Naive thymus-derived CD4-positive, alpha-beta T cell (primary cell): ENCODE data around the gene IGSF6. TPM values are rescaled to one million over a fixed set of nuclear protein-coding genes. Genes with fewer than 3 reads are reported as not detected.
"Not testable (repeated sequence)": the region's sequence is repeated elsewhere in the genome, so short reads cannot be mapped to it uniquely, and the experiment has no call there.

Source experiments
- ATAC-seq: fragments of 150-1000 bp; cut with Tn5 transposase; 2 replicates; pipeline ENCODE4 v1.10.0; 2021; ENCODE audit warnings: mild to moderate bottlenecking, moderate library complexity
- CTCF ChIA-PET: fragments of 350-600 bp; sonication (Branson Sonifier 250); formaldehyde crosslinking; loops from one replicate; lab custom pipeline; 2021; ENCODE audit warnings: antibody characterized with exemption; lab: Charles Lee
- POLR2A ChIA-PET: fragments of 350-600 bp; sonication (Branson Sonifier 250); formaldehyde crosslinking; loops from one replicate; lab custom pipeline; 2021; ENCODE audit warnings: antibody characterized with exemption, inconsistent platforms; lab: Charles Lee
- DNase-seq, 9 donors: peaks; one replicate each; pipeline versions ENCODE4 v3.0.0 to v3.0.0-alpha.2; 2020 to 2022; ENCODE audit warnings: mixed read lengths in 1 of 9
- H3K27ac ChIP-seq: one replicate; pipeline ENCODE4 v1.7.0; 2013; ENCODE audit warnings: mild to moderate bottlenecking, low read depth, low read length, moderate library complexity
- H3K27me3 ChIP-seq, 2 donors: one replicate each; pipeline ENCODE4 v1.7.0; 2013; ENCODE audit warnings: low read length in 2 of 2, mild to moderate bottlenecking in 2 of 2, moderate library complexity in 2 of 2; ENCODE audit not compliant: control insufficient read depth in 2 of 2, insufficient read depth in 2 of 2
- H3K36me3 ChIP-seq, 3 experiments: 1 replicate in 2 of 3; 2 replicates in 1 of 3; pipeline ENCODE4 v1.7.0; 2013; ENCODE audit warnings: low read length in 3 of 3, mild to moderate bottlenecking in 3 of 3, moderate library complexity in 1 of 3; ENCODE audit not compliant: insufficient read depth in 3 of 3, control insufficient read depth in 2 of 3
- H3K4me1 ChIP-seq, 2 donors: one replicate each; pipeline ENCODE4 v1.7.0; 2013; ENCODE audit warnings: low read length in 2 of 2, mild to moderate bottlenecking in 2 of 2, moderate library complexity in 1 of 2; ENCODE audit not compliant: control insufficient read depth in 2 of 2, insufficient read depth in 2 of 2
- H3K4me3 ChIP-seq: 2 replicates; pipeline ENCODE4 v1.7.0; 2013; ENCODE audit warnings: mild to moderate bottlenecking, low read length
- H3K9me3 ChIP-seq, 3 experiments: 1 replicate in 2 of 3; 2 replicates in 1 of 3; pipeline ENCODE4 v1.7.0; 2013; ENCODE audit warnings: low read length in 3 of 3; ENCODE audit not compliant: control insufficient read depth in 2 of 3
- H3K27ac Mint-ChIP-seq, 9 donors: one replicate each; pipeline ENCODE4 v1.8.0; 2020 to 2022; ENCODE audit warnings: mixed read lengths in 9 of 9, mild to moderate bottlenecking in 8 of 9, moderate library complexity in 5 of 9, inconsistent platforms in 2 of 9
- H3K27me3 Mint-ChIP-seq, 5 donors: one replicate each; pipeline ENCODE4 v1.8.0; 2021 to 2022; ENCODE audit warnings: mixed read lengths in 5 of 5, mild to moderate bottlenecking in 1 of 5
- H3K36me3 Mint-ChIP-seq, 5 donors: one replicate each; pipeline ENCODE4 v1.8.0; 2020 to 2022; ENCODE audit warnings: mixed read lengths in 5 of 5, mild to moderate bottlenecking in 3 of 5, inconsistent platforms in 1 of 5
- H3K4me1 Mint-ChIP-seq, 7 donors: one replicate each; pipeline ENCODE4 v1.8.0; 2020 to 2022; ENCODE audit warnings: mixed read lengths in 7 of 7, mild to moderate bottlenecking in 3 of 7, inconsistent platforms in 1 of 7
- H3K4me3 Mint-ChIP-seq, 10 donors: one replicate each; pipeline ENCODE4 v1.8.0; 2020 to 2022; ENCODE audit warnings: mild to moderate bottlenecking in 10 of 10, mixed read lengths in 10 of 10, moderate library complexity in 6 of 10, inconsistent platforms in 2 of 10
- H3K9me3 Mint-ChIP-seq, 11 donors: one replicate each; pipeline ENCODE4 v1.8.0; 2020 to 2022; ENCODE audit warnings: mixed read lengths in 11 of 11, mild to moderate bottlenecking in 4 of 11, inconsistent platforms in 1 of 11, moderate library complexity in 1 of 11
- intact Hi-C, 2 donors: fragments of 100-400 bp; cut with micrococcal nuclease; formaldehyde crosslinking; loops; one replicate each; pipeline ENCODE4 v1.15.1; 2023
- polyA plus RNA-seq, 2 donors: library from polyadenylated mRNA; unstranded; fragments of 300-500 nt; fragmentation: Illumina TruSeq; gene quantifications; one replicate each; pipeline ENCODE4 v1.2.3, GENCODE V29; 2021
- total RNA-seq, 6 experiments: library from RNA in 5 of 6; stranded (reverse) in 5 of 6; gene quantifications; 1 replicate in 5 of 6; 2 replicates in 1 of 6; pipeline ENCODE4 v1.2.3 and lab custom pipeline; 2021 to 2026

Gene IGSF6
- total and polyA plus RNA-seq, 7 experiments from 2014 or later, result 0.33 to 25.7 (median 2.3) TPM

DNA sequence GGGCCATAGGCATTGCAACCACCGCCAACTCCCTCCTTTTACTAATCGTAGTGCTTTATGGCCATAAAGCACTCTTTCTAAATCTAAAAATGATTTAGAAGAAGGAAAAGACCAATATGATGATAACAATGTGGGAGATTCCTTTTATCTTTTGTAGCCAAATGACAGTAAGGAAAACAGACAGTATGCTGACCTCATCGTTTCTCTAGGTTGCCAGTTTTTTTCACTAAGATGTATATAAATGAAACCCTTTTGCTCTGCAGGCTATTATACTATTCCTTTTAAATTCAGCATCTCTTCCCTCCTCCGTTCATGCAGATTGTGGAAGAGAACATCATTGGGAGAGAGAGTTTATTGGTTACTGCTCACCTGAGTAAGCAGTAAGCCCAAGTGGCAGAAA is 36.7 kb upstream of the IGSF6 start:
- Histone ChIP-seq H3K27me3 (no peaks in the 10 kb centered on the region), H3K4me3 (no peak overlapping the region), H3K9me3 (no peaks in the 10 kb centered on the region), H3K27ac (no peak overlapping the region), H3K36me3 (no peaks in the 10 kb centered on the region), H3K4me1 (no peaks in the 10 kb centered on the region)
- Mint-ChIP-seq H3K27me3 (peaks cover 0 to 4% (median 0%) of the 10 kb centered on the region in 5 donors), H3K4me3 (no peak overlapping the region), H3K9me3 (peaks cover 0 to 8% (median 0%) of the 10 kb centered on the region in 11 donors), H3K27ac (no peak overlapping the region), H3K36me3 (no peaks in the 10 kb centered on the region), H3K4me1 (peaks cover 0 to 2% (median 0%) of the 10 kb centered on the region in 7 donors)
- no peak for DNase-seq
- ChIA-PET CTCF (no interaction called here), POLR2A (no interaction called here)
- no peak for ATAC-seq
- intact Hi-C loops, result no loop called here

DNA sequence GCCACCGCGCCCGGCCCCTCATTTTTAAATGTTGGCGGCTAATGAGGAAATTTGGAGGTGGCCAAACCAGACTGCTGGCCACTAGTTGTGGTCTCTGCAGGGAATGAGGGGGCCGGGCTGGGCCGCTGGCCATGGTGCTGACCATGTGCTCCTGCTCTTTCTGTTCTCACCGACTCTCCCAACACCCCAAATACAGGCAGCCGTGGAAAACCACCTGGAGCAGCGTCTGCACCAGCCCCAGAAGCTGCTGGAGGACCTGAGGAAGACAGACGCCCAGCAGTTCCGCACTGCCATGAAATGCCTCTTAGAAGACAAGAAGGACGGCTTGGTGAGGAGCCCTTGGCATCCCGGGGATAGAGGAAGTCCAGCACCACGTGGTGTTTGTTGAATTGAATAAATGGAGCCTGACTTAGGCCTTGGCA is 32.6 kb upstream of the IGSF6 start:
- intact Hi-C loops, result no loop called here

DNA sequence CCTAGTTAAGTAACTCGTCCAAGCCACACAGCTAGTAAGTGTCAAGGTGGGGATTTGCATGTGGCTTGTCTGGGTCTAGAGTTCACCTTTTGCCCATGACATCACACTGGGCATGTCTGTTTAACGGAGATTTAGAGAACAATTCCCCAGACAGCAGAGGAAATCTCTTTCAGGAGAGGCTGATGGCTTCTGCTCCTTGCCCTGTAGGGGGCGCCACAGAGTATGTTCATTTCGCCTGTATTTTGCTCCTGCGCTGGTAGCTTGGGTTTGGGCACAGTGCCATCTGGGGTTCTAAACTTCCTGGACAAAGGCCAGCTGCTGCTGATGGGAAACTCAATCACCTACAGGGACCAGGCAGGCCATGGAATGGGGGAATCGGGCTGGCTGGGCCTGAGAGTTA is 31.8 kb upstream of the IGSF6 start:
- Mint-ChIP-seq H3K36me3 (no peaks in the 10 kb centered on the region), H3K4me1 (peaks cover 0 to 2% (median 0%) of the 10 kb centered on the region in 7 donors), H3K4me3 (no peak overlapping the region), H3K27ac (no peak overlapping the region), H3K27me3 (peaks cover 0 to 10% (median 6%) of the 10 kb centered on the region in 5 donors), H3K9me3 (peaks cover 0 to 8% (median 0%) of the 10 kb centered on the region in 11 donors)
- intact Hi-C loops, result no loop called here
- no peak overlapping the region for H3K4me3 ChIP-seq
- no peaks in the 10 kb centered on the region for H3K9me3 ChIP-seq
- ChIA-PET POLR2A (no interaction called here), CTCF (interaction anchor here (0.6 to 1.2 kb wide), 5 partner anchors 9 to 511 kb away, joined by 3 to 6 read pairs (median 3); no protein-coding TSS in a partner anchor)
- DNase-seq, result peak in 3 of 9 donors; percentile 13 to 22 (median 19)
- H3K27ac ChIP-seq, result no peak overlapping the region
- H3K4me1 ChIP-seq, result no peaks in the 10 kb centered on the region
- H3K36me3 ChIP-seq, result no peaks in the 10 kb centered on the region
- ATAC-seq, result no peak
- no peaks in the 10 kb centered on the region for H3K27me3 ChIP-seq

More for the DNA sequence above, 32.6 kb upstream of the IGSF6 start:
- ATAC-seq (no peak), DNase-seq (no peak)
- no peaks in the 10 kb centered on the region for H3K36me3 ChIP-seq
- H3K27me3 ChIP-seq, result no peaks in the 10 kb centered on the region
- H3K9me3 ChIP-seq, result no peaks in the 10 kb centered on the region
- Mint-ChIP-seq H3K4me1 (peaks cover 0 to 2% (median 0%) of the 10 kb centered on the region in 7 donors), H3K27me3 (peaks cover 0 to 12% (median 6%) of the 10 kb centered on the region in 5 donors), H3K27ac (peak overlapping the region in 1 of 9 donors; percentile 45), H3K9me3 (peaks cover 0 to 8% (median 0%) of the 10 kb centered on the region in 11 donors), H3K4me3 (no peak overlapping the region), H3K36me3 (no peaks in the 10 kb centered on the region)
- H3K27ac ChIP-seq, result no peak overlapping the region
- no peak overlapping the region for H3K4me3 ChIP-seq
- H3K4me1 ChIP-seq, result no peaks in the 10 kb centered on the region
- POLR2A ChIA-PET, result no interaction called here
- CTCF ChIA-PET, result interaction anchor here (1.2 kb wide), 1 partner anchor 8 kb away, joined by 3 read pairs; no protein-coding TSS in a partner anchor

DNA sequence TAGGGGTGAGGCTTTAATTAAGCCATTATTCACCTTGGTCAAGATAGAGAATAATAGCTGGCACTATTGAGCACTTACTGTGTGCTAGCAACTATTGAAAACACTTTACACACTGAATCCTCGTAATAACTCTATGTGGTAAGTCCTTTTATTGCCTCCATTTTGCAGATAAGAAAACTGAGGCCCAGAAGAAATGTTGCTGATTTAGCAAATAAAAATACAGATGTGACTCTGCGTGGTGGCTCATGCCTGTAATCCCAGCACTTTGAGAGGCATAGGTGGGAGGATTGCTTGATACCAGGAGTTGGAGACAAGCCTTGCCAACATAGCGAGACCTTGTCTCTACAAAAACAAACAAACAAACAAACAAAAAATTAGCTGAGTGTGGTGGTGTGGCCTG is 30.8 kb upstream of the IGSF6 start:
- no peaks in the 10 kb centered on the region for H3K9me3 Mint-ChIP-seq
- Histone ChIP-seq H3K36me3 (no peaks in the 10 kb centered on the region), H3K27ac (no peak overlapping the region), H3K4me3 (no peak overlapping the region), H3K27me3 (no peaks in the 10 kb centered on the region), H3K4me1 (no peaks in the 10 kb centered on the region), H3K9me3 (no peaks in the 10 kb centered on the region)
- peaks cover 0 to 2% (median 0%) of the 10 kb centered on the region in 7 donors for H3K4me1 Mint-ChIP-seq
- DNase-seq, result no peak
- no peak overlapping the region for H3K4me3 Mint-ChIP-seq
- peaks cover 0 to 15% (median 6%) of the 10 kb centered on the region in 5 donors for H3K27me3 Mint-ChIP-seq
- no peak overlapping the region for H3K27ac Mint-ChIP-seq
- ATAC-seq, result no peak
- ChIA-PET POLR2A (no interaction called here), CTCF (interaction anchor here (1.0 kb wide), 1 partner anchor 26 kb away, joined by 5 read pairs; no protein-coding TSS in a partner anchor)
- no peaks in the 10 kb centered on the region for H3K36me3 Mint-ChIP-seq
- intact Hi-C loops, result no loop called here

DNA sequence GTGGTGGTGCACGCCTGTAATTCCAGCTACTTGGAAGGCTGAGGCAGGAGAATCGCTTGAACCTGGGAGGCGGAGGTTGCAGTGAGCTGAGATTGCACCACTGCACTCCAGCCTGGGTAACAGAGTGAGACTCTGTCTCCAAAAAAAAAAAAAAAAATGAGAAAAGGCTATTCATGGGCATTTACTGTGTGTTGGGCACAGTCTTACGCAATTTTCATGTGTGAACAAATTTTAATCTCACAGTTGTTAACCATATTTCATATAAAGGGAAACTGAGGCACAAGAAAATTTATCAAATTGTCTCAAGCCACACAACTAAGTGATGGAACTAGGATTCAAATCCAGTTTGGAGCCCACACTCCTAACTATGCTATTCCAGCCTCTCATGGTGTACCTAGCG is 28.3 kb upstream of the IGSF6 start:
- Mint-ChIP-seq H3K9me3 (peaks cover 0 to 11% (median 0%) of the 10 kb centered on the region in 11 donors), H3K27me3 (peaks cover 0 to 25% (median 6%) of the 10 kb centered on the region in 5 donors)
- H3K9me3 ChIP-seq, H3K4me1 Mint-ChIP-seq, H3K4me3 Mint-ChIP-seq, DNase-seq, H3K27ac ChIP-seq, H3K27me3 ChIP-seq, H3K36me3 ChIP-seq, H3K4me3 ChIP-seq, H3K27ac Mint-ChIP-seq, POLR2A ChIA-PET, intact Hi-C loops, H3K4me1 ChIP-seq, ATAC-seq, H3K36me3 Mint-ChIP-seq: not testable (repeated sequence)
- CTCF ChIA-PET, result interaction anchor here (0.7 to 1.4 kb wide), 3 partner anchors 18 to 23 kb away, joined by 3 read pairs; no protein-coding TSS in a partner anchor

DNA sequence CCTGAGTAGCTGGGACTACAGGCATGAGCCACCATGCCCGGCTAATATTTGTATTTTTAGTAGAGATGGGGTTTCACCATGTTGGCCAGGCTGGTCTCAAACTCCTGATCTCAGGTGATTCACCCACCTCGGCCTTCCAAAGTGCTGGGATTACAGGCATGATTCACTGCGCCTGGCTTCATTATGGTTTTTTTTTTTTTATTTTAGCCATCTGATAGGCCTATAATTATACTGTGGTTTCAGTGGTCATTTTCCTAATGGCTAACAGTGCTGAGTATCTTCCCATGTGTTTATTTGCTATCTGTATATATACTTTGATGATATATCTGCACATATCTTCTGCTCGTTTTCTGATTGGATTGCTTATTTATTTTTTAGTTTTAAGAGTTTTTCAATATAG is 22.0 kb upstream of the IGSF6 start:
- H3K36me3 ChIP-seq, CTCF ChIA-PET, H3K4me1 ChIP-seq, H3K27me3 ChIP-seq, H3K27ac ChIP-seq, ATAC-seq, H3K36me3 Mint-ChIP-seq, intact Hi-C loops, H3K4me3 ChIP-seq, H3K27ac Mint-ChIP-seq, H3K4me1 Mint-ChIP-seq, H3K9me3 ChIP-seq, DNase-seq, H3K4me3 Mint-ChIP-seq: not testable (repeated sequence)
- H3K27me3 Mint-ChIP-seq, result peaks cover 0 to 40% (median 4%) of the 10 kb centered on the region in 5 donors
- POLR2A ChIA-PET, result interaction anchor here (0.7 to 1.0 kb wide), 2 partner anchors 13 to 1305 kb away, joined by 3 to 4 read pairs; no protein-coding TSS in a partner anchor
- H3K9me3 Mint-ChIP-seq, result peaks cover 0 to 22% (median 5%) of the 10 kb centered on the region in 11 donors

DNA sequence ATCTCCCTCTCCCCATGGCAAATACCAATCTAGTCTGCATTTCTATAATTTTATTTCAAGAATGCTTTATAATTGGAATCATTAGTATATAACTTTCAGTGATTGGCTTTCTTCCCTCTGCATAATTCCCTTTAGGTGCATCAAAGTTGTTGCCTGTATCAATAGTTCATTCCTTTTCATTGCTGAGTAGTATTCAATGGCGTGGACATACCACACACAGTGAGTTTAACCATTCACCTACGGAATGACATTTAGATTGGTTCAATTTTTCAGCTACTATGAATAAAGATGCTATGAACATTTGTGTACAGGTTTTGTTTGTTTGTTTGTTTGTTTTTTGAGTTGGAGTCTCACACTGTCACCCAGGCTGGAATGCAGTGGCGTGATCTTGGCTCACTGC is 21.1 kb upstream of the IGSF6 start:
- Histone ChIP-seq H3K27ac (no peak overlapping the region), H3K4me1 (no peaks in the 10 kb centered on the region), H3K9me3 (no peaks in the 10 kb centered on the region), H3K36me3 (no peaks in the 10 kb centered on the region), H3K27me3 (no peaks in the 10 kb centered on the region), H3K4me3 (no peak overlapping the region)
- H3K27me3 Mint-ChIP-seq, result peaks cover 0 to 34% (median 4%) of the 10 kb centered on the region in 5 donors
- H3K27ac Mint-ChIP-seq, result no peak overlapping the region
- ChIA-PET POLR2A (interaction anchor here (1.0 kb wide), 1 partner anchor 12 kb away, joined by 4 read pairs; no protein-coding TSS in a partner anchor), CTCF (no interaction called here)
- peaks cover 0 to 22% (median 5%) of the 10 kb centered on the region in 11 donors for H3K9me3 Mint-ChIP-seq
- intact Hi-C loops, result no loop called here
- DNase-seq (no peak), ATAC-seq (no peak)
- H3K4me1 Mint-ChIP-seq, result peaks cover 0 to 4% (median 0%) of the 10 kb centered on the region in 7 donors
- peaks cover 0 to 8% (median 0%) of the 10 kb centered on the region in 5 donors for H3K36me3 Mint-ChIP-seq
- no peak overlapping the region for H3K4me3 Mint-ChIP-seq
